Uterus (tissue), 4 donors: ENCODE data around the gene CD99. TPM values are rescaled to one million over a fixed set of nuclear protein-coding genes. Genes with fewer than 3 reads are reported as not detected.
"Not testable (repeated sequence)": the region's sequence is repeated elsewhere in the genome, so short reads cannot be mapped to it uniquely, and the experiment has no call there.

ENCODE experiments used
- DNase-seq, 2 donors: peaks; one replicate each; pipeline ENCODE4 v3.0.0-alpha.2; 2019 to 2020
- H3K27ac ChIP-seq, 2 donors: fragments of 200-600 bp; sonication (generic); 1 replicate in 1 of 2; 2 replicates in 1 of 2; pipeline ENCODE4 v1.5.1; 2016 to 2018
- H3K27me3 ChIP-seq, 2 donors: fragments of 200-600 bp; sonication (generic); one replicate each; pipeline ENCODE4 v1.5.1; 2018 to 2019; ENCODE audit warnings: control low read depth in 1 of 2
- H3K36me3 ChIP-seq, 2 donors: fragments of 200-600 bp; sonication (generic); one replicate each; pipeline ENCODE4 v1.5.1; 2019; ENCODE audit warnings: control low read depth in 1 of 2
- H3K4me1 ChIP-seq, 2 donors: fragments of 200-600 bp; sonication (generic); one replicate each; pipeline ENCODE4 v1.5.1; 2018 to 2019; ENCODE audit warnings: control low read depth in 1 of 2
- H3K4me3 ChIP-seq, 2 donors: fragments of 200-600 bp; sonication (generic); 1 replicate in 1 of 2; 2 replicates in 1 of 2; pipeline ENCODE4 v1.5.1; 2018 to 2019; ENCODE audit warnings: mild to moderate bottlenecking in 1 of 2
- H3K9me3 ChIP-seq, 2 donors: fragments of 200-600 bp; sonication (generic); one replicate each; pipeline ENCODE4 v1.5.1; 2019; ENCODE audit warnings: control low read depth in 1 of 2
- CTCF ChIP-seq, 4 experiments: fragments of 200-600 bp in 2 of 4; fragments of 450-650 bp in 2 of 4; sonication (generic) in 2 of 4; IDR thresholded peaks; one replicate each; pipeline ENCODE4 v1.5.1; 2016 to 2019; ENCODE audit warnings: antibody characterized with exemption in 4 of 4, mild to moderate bottlenecking in 2 of 4, moderate library complexity in 1 of 4
- POLR2A ChIP-seq, 2 donors: fragments of 450-650 bp; IDR thresholded peaks; one replicate each; pipeline ENCODE4 v1.6.1; 2016; ENCODE audit warnings: antibody characterized with exemption in 2 of 2, mild to moderate bottlenecking in 1 of 2, moderate library complexity in 1 of 2
- intact Hi-C: fragments of 100-400 bp; cut with DNase I; formaldehyde crosslinking; loops from one replicate; pipeline ENCODE4 v1.15.1; 2023; ENCODE audit warnings: low total_unique reads
- total RNA-seq, 4 donors: library from RNA; depleted of rRNA in 3 of 4; stranded (reverse); fragments of >200 nt in 3 of 4; gene quantifications; one replicate each; pipeline versions ENCODE4 v1.1.0 to v1.2.4, GENCODE V29; 2014 to 2023
- donor health status: DM: yes; HTN: yes; CAD: no.

Gene CD99
- total RNA-seq, 4 donors from 2014 or later, result 81.9 to 329 (median 202) TPM

- TF ChIP-seq POLR2A (IDR thresholded peaks at IDR 0.05) (no peak), CTCF (IDR thresholded peaks at IDR 0.05) (no peak)
- peak; percentile 36 to 56 for DNase-seq
- Histone ChIP-seq H3K4me3 (no peak overlapping the region), H3K9me3 (no peaks in the 10 kb centered on the region), H3K27ac (peak overlapping the region in 1 of 2 donors; percentile 37), H3K27me3 (no peaks in the 10 kb centered on the region), H3K36me3 (no peaks in the 10 kb centered on the region), H3K4me1 (no peaks in the 10 kb centered on the region)
- intact Hi-C loops, result no loop called here
These were observed 76.7 kb downstream of the CD99 start for GRCh38 chrX:2767631-2768455.

- Histone ChIP-seq H3K4me1 (no peaks in the 10 kb centered on the region), H3K27ac (no peak overlapping the region), H3K27me3 (no peaks in the 10 kb centered on the region), H3K36me3 (no peaks in the 10 kb centered on the region), H3K9me3 (peaks cover 0 to under 1% of the 10 kb centered on the region in 2 donors), H3K4me3 (no peak overlapping the region)
- intact Hi-C loops, result no loop called here
- TF ChIP-seq CTCF (IDR thresholded peaks at IDR 0.05), result no peak
- no peak for TF ChIP-seq POLR2A (IDR thresholded peaks at IDR 0.05)
- DNase-seq, result no peak
These were observed 78.5 kb downstream of the CD99 start for GRCh38 chrX:2769615-2770014.

GRCh38 chrX:2773166-2774055 lies 82.3 kb downstream of the CD99 start:
- H3K4me1 ChIP-seq, H3K36me3 ChIP-seq, H3K27ac ChIP-seq, H3K9me3 ChIP-seq, DNase-seq, intact Hi-C loops, H3K4me3 ChIP-seq, H3K27me3 ChIP-seq: not testable (repeated sequence)

GRCh38 chrX:2774057-2774456 lies 83.0 kb downstream of the CD99 start:
- Histone ChIP-seq H3K9me3 (peaks cover 0 to 5% of the 10 kb centered on the region in 2 donors), H3K27ac (no peak overlapping the region), H3K4me3 (no peak overlapping the region), H3K27me3 (no peaks in the 10 kb centered on the region), H3K4me1 (no peaks in the 10 kb centered on the region), H3K36me3 (no peaks in the 10 kb centered on the region)
- no peak for TF ChIP-seq POLR2A (IDR thresholded peaks at IDR 0.05)
- TF ChIP-seq CTCF (IDR thresholded peaks at IDR 0.05), result no peak
- intact Hi-C loops, result no loop called here
- no peak for DNase-seq

- DNase-seq, result no peak
- intact Hi-C loops, result no loop called here
These were observed 83.7 kb downstream of the CD99 start for GRCh38 chrX:2774776-2775175.

GRCh38 chrX:2780472-2781225 lies 89.6 kb downstream of the CD99 start:
- H3K27ac ChIP-seq, H3K9me3 ChIP-seq, H3K4me3 ChIP-seq, DNase-seq, H3K27me3 ChIP-seq, H3K4me1 ChIP-seq, intact Hi-C loops, H3K36me3 ChIP-seq: not testable (repeated sequence)

More at GRCh38 chrX:2774776-2775175, 83.7 kb downstream of the CD99 start:
- H3K4me3 ChIP-seq, result no peak overlapping the region
- no peak overlapping the region for H3K27ac ChIP-seq
- no peaks in the 10 kb centered on the region for H3K4me1 ChIP-seq
- no peaks in the 10 kb centered on the region for H3K27me3 ChIP-seq
- TF ChIP-seq POLR2A (IDR thresholded peaks at IDR 0.05), result no peak
- no peak for TF ChIP-seq CTCF (IDR thresholded peaks at IDR 0.05)
- no peaks in the 10 kb centered on the region for H3K36me3 ChIP-seq
- peaks cover 0 to 5% of the 10 kb centered on the region in 2 donors for H3K9me3 ChIP-seq
